Hematopoietic multipotent progenitor cell (in vitro differentiated cells): ENCODE results near the gene CLPSL1. TPM values are rescaled to one million over a fixed set of nuclear protein-coding genes. Genes with fewer than 3 reads are reported as not detected.
A peak's percentile ranks its signal among the peaks of the same experiment; 100 is the strongest.

Experiments
- DNase-seq, 3 donors: peaks; one replicate each; pipeline ENCODE4 v3.0.0-alpha.2; 2011 to 2015; ENCODE audit warnings: low read depth in 2 of 3, low spot score in 2 of 3
- total RNA-seq: library from RNA; depleted of rRNA; stranded (reverse); fragments of >200 nt; gene quantifications from one replicate; pipeline ENCODE4 v1.2.3, GENCODE V29; 2012

Gene CLPSL1
- total RNA-seq, 1 donor, result not detected

- peak in 1 of 3 donors; percentile 51 for DNase-seq
Measured at GRCh38 chr6:35757456-35758123, 23.2 kb upstream of the CLPSL1 start.

- no peak for DNase-seq
Measured at GRCh38 chr6:35759426-35759825, 21.4 kb upstream of the CLPSL1 start.

GRCh38 chr6:35765739-35766138 lies 15.1 kb upstream of the CLPSL1 start:
- DNase-seq, result no peak

- no peak for DNase-seq
Measured at GRCh38 chr6:35769211-35769610, 11.6 kb upstream of the CLPSL1 start.

- no peak for DNase-seq
Measured at GRCh38 chr6:35771343-35771627, 9.5 kb upstream of the CLPSL1 start.

GRCh38 chr6:35774116-35774794 lies 6.6 kb upstream of the CLPSL1 start:
- DNase-seq, result no peak

GRCh38 chr6:35775031-35775430 lies 5.8 kb upstream of the CLPSL1 start:
- DNase-seq, result no peak

- DNase-seq, result peak in 1 of 3 donors; percentile 8
Measured at GRCh38 chr6:35776364-35777215, 4.2 kb upstream of the CLPSL1 start, which contains the start of gene CLPSL2. Gene CLPSL2 (plus strand): TSS chr6:35776598. CDS start chr6:35776619, 21 bp downstream.

- DNase-seq, result no peak
Measured at GRCh38 chr6:35777356-35778102, 3.3 kb upstream of the CLPSL1 start.

GRCh38 chr6:35778437-35778836 lies 2.4 kb upstream of the CLPSL1 start:
- no peak for DNase-seq

GRCh38 chr6:35781290-35781689 lies 471 bp downstream of the CLPSL1 start:
- no peak for DNase-seq

- DNase-seq, result no peak
Measured at GRCh38 chr6:35782424-35782823, 1.6 kb downstream of the CLPSL1 start.

GRCh38 chr6:35784200-35784599 lies 3.4 kb downstream of the CLPSL1 start:
- DNase-seq, result no peak

GRCh38 chr6:35786272-35786671 lies 5.5 kb downstream of the CLPSL1 start:
- no peak for DNase-seq

- DNase-seq, result no peak
Measured at GRCh38 chr6:35786810-35787209, 6.0 kb downstream of the CLPSL1 start.

- no peak for DNase-seq
Measured at GRCh38 chr6:35787266-35788218, 6.7 kb downstream of the CLPSL1 start.

GRCh38 chr6:35788423-35788982 lies 7.7 kb downstream of the CLPSL1 start:
- no peak for DNase-seq

- no peak for DNase-seq
Measured at GRCh38 chr6:35790683-35791082, 9.9 kb downstream of the CLPSL1 start.
